LHCN-M2 (cell line): ENCODE measurements around the gene EPHB6. TPM values are rescaled to one million over a fixed set of nuclear protein-coding genes. Genes with fewer than 3 reads are reported as not detected.

ENCODE experiments used
- DNase-seq: peaks from one replicate; pipeline ENCODE4 v3.0.0-alpha.2; 2012; ENCODE audit warnings: low read depth
- polyA plus RNA-seq: library from polyadenylated mRNA; unstranded; fragments of >200 nt; gene quantifications from one replicate; pipeline ENCODE4 v1.2.1, GENCODE V29; 2012; ENCODE audit warnings: missing spikeins
- total RNA-seq: library from RNA; depleted of rRNA; stranded (reverse); fragments of >200 nt; gene quantifications from 2 replicates; pipeline ENCODE4 v1.2.3, GENCODE V29; 2014; rRNA removed

Gene EPHB6, protein sequence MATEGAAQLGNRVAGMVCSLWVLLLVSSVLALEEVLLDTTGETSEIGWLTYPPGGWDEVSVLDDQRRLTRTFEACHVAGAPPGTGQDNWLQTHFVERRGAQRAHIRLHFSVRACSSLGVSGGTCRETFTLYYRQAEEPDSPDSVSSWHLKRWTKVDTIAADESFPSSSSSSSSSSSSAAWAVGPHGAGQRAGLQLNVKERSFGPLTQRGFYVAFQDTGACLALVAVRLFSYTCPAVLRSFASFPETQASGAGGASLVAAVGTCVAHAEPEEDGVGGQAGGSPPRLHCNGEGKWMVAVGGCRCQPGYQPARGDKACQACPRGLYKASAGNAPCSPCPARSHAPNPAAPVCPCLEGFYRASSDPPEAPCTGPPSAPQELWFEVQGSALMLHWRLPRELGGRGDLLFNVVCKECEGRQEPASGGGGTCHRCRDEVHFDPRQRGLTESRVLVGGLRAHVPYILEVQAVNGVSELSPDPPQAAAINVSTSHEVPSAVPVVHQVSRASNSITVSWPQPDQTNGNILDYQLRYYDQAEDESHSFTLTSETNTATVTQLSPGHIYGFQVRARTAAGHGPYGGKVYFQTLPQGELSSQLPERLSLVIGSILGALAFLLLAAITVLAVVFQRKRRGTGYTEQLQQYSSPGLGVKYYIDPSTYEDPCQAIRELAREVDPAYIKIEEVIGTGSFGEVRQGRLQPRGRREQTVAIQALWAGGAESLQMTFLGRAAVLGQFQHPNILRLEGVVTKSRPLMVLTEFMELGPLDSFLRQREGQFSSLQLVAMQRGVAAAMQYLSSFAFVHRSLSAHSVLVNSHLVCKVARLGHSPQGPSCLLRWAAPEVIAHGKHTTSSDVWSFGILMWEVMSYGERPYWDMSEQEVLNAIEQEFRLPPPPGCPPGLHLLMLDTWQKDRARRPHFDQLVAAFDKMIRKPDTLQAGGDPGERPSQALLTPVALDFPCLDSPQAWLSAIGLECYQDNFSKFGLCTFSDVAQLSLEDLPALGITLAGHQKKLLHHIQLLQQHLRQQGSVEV
- total RNA-seq, result 0.32 and 0.69 TPM in 2 replicates
- polyA plus RNA-seq, result 1.8 TPM

GRCh38 chr7:142854372-142855113 lies at the start of gene EPHB6:
Gene EPHB6 (plus strand): TSS chr7:142855076. CDS start chr7:142863228, 8,152 bp downstream.
- DNase-seq, result peak; percentile 43

DNA sequence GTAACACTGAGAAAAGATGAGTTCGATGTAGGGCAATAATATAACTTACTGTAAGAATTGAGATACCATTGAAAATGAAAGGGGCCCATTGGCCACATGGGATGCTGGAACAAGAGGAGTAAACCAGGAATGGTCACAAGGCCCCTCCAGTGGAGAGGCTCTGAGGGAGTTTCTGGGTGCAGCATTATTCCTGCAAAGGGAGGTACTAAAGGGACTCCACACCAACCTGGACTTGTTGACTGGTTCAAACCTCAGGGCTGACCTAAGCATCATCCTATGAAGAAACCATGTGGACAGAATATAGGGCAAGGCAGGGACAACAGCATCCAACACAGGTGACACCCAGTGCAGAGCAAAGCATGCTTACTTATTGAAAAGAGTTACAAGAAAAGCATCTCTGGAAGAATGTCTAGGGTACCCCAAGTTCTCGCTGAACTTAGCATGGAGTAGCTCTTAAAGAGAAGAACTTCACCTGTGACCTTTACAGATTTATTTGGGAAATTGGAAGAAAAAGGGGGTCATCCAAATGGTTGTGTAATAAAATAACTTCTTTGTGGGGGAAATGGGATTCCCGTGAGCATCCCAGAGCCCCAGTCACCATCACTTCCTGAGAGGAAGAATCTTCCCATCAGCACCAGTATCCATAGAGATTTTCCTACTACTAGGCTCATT lies 49.4 kb upstream of the EPHB6 start:
- DNase-seq, result no peak

GRCh38 chr7:142806022-142806356 lies 48.9 kb upstream of the EPHB6 start:
- DNase-seq, result no peak

- DNase-seq, result no peak
Measured at GRCh38 chr7:142806957-142807356, 47.9 kb upstream of the EPHB6 start.

GRCh38 chr7:142807855-142808460 lies 46.9 kb upstream of the EPHB6 start:
- no peak for DNase-seq

GRCh38 chr7:142808461-142808801 lies 46.4 kb upstream of the EPHB6 start:
- no peak for DNase-seq

DNA sequence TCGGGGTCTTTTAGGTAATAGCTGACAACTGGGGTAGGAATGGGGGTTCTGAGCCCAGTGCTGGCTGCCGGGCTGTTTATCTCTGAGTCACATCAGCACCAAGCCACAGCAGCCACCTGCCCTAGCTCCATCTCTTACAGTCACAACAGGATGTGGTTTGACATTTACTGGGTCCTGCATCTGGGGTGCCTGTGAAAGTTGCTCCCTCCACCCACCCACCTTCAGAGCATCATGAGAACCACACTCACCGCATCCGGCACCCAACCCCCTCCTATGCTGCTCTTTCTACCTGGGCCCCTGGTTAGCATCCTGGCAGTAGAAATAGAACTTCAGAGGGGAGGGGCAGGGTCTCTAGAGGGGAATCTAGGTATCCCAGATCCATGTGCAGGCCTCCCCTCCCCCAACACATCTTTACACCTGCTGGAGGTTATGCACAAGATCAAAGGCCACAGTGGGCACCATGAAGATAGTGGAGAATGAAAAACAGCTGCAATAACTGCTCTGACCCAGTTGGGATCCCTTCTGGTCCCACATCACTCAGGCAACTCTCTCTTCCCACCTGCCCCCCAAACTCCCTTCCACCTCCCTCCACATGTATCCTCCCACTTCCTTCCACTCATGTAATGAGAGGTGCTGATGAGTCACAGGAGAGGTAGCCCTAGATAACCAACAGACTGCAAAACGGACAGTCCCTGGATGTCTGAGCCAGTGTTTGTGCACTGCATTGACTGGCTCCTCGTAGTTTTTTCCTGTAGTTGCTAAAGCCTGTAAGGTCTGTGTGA lies 45.9 kb upstream of the EPHB6 start:
- no peak for DNase-seq

GRCh38 chr7:142809671-142810070 lies 45.2 kb upstream of the EPHB6 start:
- DNase-seq, result no peak

DNA sequence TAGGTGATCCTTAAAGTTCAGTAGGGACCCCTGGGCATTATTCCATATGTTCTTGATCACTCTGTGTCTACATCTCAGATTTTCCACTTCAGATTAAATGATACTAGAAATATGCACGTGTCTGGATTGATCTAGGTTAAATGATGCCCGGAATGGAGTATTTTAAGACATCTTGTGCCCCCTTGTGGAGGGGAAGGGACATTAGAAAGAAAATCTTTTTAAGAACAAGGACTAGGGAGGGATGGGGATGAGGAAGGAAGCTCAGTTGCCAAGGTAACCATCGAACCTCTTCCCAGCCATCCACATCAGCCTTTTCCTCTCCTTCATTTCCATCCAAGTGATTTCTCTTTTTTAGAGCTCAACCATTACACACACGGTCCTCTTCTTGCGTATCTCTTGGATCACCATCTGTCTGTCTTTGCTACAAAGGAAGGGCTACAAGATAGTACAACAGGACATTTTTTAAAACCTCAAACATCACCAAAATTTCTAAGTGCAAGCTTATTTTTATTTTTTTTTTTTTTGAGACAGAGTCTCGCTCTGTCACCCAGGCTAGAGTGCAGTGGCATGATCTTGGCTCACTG lies 43.6 kb upstream of the EPHB6 start:
- peak; percentile 63 for DNase-seq

GRCh38 chr7:142812437-142813215 lies 42.2 kb upstream of the EPHB6 start:
- DNase-seq, result no peak

GRCh38 chr7:142813226-142813625 lies 41.6 kb upstream of the EPHB6 start:
- DNase-seq, result peak; percentile 49

DNA sequence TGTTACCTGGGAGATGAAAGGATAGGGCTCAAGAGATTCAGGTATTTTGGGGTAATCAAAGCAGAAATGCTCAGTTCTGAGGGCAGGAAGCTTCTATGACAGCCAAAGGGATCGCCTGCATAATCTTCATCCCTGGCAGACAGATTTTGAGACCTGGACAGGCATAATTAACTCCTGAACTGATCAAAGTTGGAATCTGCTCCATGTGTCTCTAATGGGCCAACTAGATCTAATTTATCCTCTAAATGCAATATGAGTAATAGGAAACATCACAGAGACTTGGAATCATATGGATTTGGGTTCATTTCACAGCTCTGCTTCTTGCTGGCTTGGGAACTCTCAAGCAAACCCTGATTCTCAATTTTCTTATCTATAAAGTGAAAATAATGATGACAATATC lies 41.2 kb upstream of the EPHB6 start:
- DNase-seq, result no peak

DNA sequence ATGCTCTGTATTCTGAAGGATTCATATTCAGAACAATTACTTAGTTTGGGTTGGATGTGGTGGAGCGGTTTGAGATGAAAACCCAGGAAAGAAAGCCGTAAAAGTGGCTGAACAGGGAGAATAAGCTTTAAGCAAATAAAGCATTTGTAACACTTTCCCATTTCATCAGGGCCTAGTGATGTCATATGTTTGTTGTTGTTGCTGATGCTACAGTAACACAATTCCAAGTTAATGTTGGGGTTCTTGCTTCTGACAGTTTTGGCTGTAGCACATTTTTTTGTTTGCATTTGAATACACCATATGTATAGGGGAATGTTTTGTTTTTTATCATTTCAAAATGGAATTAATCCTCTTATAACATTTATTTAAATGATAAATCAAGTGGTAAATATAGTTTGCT lies 40.4 kb upstream of the EPHB6 start:
- DNase-seq, result no peak

DNA sequence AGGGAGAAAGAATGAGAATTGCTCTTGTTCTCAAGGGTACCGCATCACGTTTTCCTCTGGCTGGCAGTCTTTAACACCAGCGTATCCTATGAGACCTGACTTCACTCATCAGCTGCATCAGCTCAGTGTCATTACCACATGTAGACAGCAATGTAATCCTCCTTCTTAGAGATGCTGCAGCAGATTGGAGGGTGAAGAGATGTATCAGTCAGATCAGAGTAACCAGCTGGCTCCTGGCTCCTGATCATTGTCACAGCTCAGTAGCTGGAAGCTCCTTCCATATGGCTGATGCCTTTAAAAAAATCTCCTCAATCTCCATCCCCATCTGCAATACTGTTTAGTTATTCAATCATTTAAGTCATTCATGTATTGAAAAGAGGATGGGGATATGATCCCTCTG lies 39.7 kb upstream of the EPHB6 start:
- no peak for DNase-seq

DNA sequence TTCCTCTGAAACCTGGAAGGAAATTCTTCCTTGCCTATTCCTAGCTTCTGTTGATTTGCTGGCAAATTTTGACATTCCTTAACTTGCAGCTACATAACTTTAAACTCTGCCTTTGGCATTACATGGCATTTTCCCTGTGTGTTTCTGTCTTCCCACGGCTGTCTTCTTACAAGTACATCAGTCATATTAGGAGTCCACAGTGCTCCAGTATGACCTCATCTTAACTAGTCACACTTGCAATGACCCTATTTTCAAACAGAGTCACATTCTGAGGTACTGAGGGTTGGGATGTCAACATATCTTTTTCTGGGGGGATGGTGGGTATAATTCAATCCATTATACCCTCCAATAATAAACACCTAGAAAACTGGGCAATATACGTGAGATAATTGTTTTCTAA lies 37.4 kb upstream of the EPHB6 start:
- no peak for DNase-seq

DNA sequence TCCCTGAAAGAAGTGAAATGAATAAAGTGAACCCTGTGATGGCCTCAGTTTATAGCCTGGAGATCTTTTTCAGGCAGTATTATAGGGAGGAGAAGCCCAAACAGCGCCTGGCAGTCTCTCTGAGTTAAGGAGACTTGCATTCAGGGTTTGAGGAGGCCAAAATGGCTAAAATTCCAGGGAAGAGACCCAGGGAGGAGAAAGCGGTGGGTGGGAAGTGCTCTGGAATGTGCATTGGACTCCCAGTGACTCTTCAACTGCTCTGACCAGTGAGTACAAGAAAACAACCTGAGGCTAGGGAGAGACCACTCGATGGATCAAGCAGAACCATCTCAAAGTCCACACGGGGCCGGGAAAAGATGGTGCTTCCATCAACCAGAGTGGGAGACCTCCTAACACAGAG lies 35.3 kb upstream of the EPHB6 start:
- DNase-seq, result no peak

DNA sequence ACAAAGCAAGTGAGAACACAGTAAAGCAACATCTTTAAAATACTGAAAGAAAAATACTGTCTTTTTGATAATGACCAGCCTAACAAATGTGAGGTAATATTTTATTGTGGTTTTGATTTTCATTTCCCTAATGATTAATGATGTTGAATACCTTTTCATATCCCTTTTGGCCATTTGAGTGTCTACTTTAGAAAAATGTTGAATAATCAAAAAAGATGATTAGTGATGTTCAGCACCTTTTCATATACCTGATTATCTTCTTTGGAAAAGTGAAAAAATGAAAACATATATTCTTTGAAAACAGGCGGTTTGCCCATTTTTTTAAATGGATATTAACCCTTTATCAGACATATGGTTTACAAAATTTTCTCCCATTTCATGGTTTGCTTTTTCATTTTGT lies 32.2 kb upstream of the EPHB6 start:
- no peak for DNase-seq

DNA sequence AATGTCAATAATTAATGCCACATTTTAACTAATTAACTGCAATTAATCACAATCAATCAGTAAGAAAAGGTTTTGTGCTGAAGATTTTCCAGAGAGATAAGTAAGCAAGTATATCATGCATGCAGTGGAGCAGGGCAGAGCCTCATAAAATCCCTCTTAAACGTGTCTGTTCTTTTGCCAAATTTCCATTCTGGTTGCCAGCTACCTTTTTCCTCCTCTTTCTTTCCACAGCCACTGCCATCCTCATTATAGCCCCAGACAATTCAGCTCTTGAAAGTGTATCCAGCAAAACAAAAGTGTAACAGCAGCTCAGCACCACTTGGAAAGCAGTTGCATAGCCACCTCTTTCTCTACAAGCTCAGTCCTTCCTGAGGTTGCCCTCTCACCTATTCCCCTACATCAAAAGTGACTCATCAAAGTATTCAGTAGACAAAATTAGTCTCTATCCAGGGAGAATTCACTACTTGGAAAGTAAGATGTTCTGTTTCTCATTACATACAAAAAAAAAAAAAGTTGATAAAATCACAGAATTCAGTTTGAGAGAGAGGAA lies 26.9 kb upstream of the EPHB6 start:
- DNase-seq, result no peak

DNA sequence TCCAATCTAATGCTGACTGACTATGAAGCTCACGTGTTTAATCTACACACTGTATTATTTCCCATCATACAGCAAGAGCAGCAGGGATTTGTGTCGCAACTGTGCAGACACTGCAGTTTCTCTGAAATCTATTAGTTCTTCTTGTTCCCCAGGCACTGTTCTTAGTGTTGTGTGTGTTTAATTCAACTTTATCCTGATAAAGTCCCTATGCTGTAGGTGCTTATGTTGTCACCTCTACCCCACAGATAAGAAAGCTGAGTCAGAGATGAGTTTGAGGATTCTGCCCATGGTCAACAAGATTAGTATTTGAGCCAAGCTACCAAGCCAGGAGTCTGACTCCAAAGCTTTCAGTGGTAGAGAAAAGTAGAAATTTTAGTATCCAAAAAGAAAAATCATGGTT lies 22.5 kb upstream of the EPHB6 start:
- DNase-seq, result no peak
